Hypothalamus (tissue), 51 donors: ENCODE measurements around the gene NUDT14.
A peak's percentile ranks its signal among the peaks of the same experiment; 100 is the strongest.

Source experiments
- DNase-seq, 51 donors: peaks; one replicate each; lab custom pipeline; 2025; lab: John Stamatoyannopoulos, UW

NUDT14 gene

GRCh38 chr14:105161964-105162668, 19.0 kb downstream of the NUDT14 start:
- peak in 13 of 51 donors; percentile 11 to 40 (median 16) for DNase-seq

DNA sequence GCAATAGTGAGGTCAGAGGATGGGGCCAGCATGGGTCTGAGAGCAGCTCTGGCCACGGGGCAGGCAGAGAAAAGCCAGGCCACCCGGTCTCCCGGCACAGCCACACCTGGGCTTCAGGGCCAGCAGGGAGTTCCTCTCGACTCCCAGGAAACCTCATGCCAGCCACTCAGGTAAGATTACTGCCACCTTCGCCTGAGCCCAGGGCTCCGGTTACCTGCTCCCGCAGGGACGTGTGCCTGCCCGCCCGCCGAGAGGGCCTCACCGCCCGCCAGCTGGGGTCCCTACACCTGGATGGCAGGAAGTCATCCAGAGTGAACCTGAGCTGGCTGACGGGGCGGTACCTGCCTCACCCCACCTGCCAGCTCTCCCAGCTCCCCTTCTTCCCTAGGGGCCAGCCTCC, 19.8 kb downstream of the NUDT14 start:
- no peak for DNase-seq

DNA sequence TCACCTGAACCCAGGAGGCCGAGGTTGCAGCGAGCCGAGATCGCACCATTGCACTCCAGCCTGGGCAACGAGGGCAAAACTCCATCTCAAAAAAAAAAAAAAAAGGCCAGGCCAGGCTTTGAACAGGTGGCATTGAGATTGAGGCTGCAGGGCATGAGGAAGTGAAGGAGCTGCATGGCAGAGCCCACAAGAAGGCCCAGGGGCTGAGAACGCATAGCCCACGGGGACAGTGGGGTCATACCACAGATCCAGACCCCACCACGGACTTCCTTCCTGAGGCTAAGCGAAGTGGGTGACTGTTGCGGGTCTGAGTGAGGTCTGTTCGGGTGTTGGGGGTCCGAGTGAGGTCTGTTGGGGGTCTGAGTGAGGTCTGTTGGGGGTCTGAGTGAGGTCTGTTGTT, 20.3 kb downstream of the NUDT14 start:
- no peak for DNase-seq

- no peak for DNase-seq
These were observed 21.8 kb downstream of the NUDT14 start for GRCh38 chr14:105159344-105159743.

DNA sequence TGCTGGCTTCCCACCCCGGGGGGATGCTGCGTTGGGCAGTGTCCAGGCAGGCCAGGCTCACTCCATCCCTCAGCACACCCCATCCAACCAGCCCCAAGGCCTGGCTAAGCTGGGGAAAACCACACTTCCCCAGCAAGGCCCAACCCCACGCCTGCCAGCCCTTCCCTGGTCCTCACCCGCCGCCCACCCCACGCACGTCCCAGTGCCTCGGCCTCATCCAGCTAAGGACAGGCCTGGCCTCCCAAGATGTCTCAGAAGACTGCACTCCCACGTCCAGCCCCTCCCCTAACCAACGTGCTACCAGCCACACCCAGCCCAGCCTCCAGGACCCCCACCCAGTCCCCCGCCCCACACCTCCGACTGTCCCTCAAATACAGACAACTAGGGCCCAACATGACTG, 22.3 kb downstream of the NUDT14 start:
- DNase-seq: no peak

DNA sequence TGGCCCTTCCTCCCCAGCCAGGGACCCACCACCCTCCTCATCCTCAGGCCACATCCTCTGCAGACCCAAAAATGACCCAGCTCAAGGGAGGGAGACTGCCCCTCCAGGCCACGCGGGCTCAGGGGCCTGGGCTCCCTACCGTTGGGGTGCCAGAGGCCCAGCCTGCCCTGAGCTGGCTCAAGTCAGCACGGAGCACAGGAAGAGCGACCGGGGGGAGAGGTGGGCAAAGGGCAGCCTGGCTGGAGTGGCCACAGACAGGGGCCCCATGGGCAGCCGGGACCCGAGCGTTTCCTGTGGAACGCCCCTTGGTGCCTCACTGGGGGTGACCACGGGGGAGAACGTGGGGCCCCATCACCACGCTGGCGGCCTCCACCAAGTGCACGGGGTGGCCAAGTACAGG, 23.2 kb downstream of the NUDT14 start:
- no peak for DNase-seq

- no peak for DNase-seq
These were observed 24.4 kb downstream of the NUDT14 start for GRCh38 chr14:105156414-105157375.

GRCh38 chr14:105155681-105156413, 25.3 kb downstream of the NUDT14 start:
- no peak for DNase-seq

- DNase-seq: no peak
These were observed 26.0 kb downstream of the NUDT14 start for GRCh38 chr14:105155071-105155651.

DNA sequence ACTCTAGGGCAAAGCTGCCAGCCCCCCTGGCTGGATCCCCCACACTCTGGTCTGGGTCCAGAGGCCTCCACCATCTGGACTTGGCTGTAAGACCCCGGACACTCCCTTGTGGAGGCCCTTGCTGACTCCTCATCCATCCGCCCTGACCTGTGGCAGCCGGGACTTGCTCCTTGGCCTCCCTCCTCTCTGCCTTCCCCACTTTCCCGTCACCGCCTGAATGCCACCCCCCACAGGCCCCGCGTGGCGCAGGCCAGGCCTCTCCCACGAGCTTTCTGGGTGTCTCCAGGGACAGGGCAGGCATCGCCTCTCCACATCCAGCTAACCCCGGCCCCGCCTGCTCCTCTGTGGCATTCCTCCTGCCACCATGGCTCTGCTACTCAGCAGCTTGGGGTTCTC, 26.6 kb downstream of the NUDT14 start:
- DNase-seq: no peak

GRCh38 chr14:105153739-105154475, 27.2 kb downstream of the NUDT14 start:
- DNase-seq: no peak

- DNase-seq: no peak
These were observed 27.8 kb downstream of the NUDT14 start for GRCh38 chr14:105153331-105153731.

DNA sequence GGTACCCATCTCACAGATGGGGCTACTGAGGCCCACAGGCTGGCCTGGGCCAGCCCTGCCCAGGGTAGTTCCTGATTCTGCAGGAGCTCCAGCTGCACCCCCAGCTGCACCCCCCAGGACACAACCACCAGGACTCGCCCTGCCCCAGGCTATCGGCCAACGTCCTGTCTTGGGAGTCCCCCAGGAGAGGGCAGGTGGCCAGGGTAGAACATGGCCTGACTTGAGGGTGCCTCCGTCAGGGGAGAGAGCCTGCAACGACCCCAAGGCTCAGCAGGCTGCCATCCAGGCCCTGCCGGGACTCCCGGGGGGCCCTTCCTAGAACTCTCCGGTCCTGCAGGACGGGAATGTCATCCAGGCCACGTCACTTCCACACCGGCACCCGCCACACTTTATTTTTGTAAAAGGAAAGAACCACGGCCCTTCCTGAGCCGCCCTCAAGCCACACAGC, 28.3 kb downstream of the NUDT14 start:
- DNase-seq: no peak

DNA sequence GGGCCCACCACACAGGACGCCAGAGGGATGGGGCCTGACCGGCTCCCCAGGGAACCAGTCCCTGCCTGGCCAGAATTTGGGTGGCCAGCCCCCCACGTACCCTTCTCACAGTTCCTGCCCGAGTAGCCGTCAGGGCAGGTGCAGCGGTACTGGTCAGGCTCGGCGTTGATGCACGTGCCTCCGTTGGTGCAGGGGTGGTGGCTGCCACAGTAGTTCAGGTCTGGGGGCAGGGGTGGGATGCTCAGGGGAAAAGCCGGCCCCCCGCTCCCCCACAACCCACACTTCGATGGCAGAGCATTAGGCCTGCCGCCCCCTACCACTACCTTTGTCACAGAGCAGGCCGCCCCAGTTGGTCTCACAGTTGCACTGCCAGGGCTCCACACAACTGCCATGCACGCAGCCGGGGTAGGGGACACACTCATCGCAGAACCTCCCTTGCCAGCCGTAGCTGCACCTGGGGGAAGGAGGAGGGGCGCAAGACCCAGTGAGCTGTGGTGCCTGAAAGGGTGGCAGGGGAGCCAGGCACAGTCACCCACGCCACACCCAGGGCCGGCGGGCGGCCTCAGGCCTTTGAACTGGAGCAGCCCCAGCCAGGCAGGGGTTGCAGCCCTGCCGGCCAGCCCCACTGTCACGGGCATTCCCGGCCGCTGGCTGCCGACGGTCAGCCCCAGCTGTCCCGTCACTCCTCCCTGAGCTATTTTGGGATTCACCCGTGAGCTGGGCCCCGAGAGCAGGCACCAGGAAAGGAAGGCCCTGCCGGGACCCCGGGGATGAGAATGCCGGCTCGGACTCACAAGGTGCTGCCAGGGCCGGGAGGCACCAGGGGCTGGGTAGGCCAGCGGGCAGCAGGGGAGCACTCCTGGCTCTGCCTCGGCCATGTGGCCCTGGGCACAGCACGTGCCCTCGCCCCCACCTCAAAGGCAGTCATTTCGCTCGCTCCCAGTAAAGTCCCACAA, 29.0 kb downstream of the NUDT14 start:
- DNase-seq: no peak

GRCh38 chr14:105151084-105151837, 29.9 kb downstream of the NUDT14 start:
- no peak for DNase-seq

GRCh38 chr14:105150368-105151083, 30.6 kb downstream of the NUDT14 start:
- DNase-seq: no peak

- DNase-seq: no peak
These were observed 31.1 kb downstream of the NUDT14 start for GRCh38 chr14:105150026-105150367.
